GM18861 (cell line): ENCODE measurements around the gene ZNF22.
A peak's percentile ranks its signal among the peaks of the same experiment; 100 is the strongest.

ENCODE experiments used
- ATAC-seq: cut with Tn5 transposase; IDR thresholded peaks from one replicate; pipeline ENCODE4 v1.9.1; 2021; ENCODE audit not compliant: unreplicated experiment

ZNF22 gene

DNA sequence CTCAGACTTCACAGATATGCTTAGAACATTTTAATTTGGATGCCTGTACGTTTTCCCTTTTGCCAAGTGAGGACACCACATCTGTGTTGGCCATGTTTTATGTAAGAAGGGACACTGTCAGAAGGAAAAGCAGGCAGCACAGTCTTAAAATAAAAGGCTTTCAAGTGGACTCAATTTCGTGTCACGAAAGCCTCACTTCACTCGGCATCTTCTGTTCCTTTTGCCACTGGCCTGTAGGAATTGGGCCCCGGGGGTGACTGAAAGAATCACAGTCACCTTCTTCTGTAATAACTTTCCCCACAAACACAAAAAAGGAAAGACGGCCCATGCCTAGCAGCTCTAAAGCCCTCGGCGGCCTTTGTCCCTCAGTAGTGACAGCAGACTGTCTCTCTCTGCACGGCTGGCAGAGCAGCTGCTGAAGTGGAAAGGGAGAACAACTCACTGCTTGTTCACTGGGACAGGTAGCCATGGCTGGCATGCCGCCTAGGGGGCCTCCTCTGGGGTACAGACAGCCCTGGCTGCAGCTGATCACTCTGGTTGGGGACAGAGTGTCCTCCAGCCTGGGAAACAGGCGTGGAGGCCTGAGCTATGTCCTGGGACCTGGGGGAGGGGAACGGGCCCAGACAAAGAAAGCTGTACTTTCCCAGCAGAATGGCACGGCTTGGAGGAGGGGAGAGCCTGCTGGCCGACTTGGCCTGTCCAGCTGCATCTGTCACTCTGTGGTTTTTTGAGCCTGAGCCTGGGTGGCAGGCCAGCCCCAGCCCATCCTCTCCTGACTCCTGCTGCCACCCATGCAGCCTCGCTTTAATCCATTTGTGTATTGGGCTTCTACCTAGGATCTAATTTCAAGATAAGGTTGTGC, 36.7 kb upstream of the ZNF22 start:
- ATAC-seq = peak; percentile 31

DNA sequence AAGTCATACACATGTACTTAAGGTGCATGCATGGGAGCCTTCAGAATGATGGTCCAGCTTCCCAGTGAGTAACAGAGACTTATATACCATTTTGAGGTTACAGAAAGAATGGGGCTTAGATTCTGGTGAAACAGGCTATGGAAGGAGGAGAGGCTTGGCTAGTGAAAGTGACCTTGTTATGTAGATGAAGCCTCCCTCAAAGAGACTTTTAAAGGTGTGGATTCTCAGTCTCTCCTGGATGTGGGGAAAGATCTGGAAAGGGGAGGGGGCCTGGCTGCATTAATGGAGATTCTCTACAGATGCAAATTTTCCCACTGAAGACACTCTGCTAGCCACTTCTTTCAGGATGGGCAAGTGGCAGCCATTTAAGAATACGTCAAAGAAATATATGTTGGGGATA, 35.6 kb upstream of the ZNF22 start:
- ATAC-seq = no peak

DNA sequence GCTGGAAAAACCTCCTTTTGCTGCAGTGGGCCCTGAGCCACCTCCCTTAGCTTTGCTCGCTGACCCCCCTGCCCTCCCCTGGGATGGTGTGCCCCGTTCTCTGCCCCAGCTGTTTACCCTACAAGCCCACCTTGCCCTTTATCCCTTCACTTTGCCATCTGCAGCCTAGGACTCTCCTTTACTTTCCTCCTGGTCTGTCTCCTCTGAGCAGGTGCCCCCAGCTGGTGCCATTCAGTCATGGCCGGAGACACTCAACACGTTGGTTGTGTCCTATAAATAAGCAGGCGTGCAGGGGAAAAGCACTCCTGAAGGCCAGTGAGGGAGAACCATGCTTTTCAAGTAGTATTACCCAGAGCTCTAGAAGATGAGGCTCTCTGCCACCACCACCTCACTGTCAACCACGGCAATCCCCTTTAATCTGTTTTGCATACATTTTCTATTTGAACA, 35.0 kb upstream of the ZNF22 start:
- ATAC-seq = peak; percentile 24

DNA sequence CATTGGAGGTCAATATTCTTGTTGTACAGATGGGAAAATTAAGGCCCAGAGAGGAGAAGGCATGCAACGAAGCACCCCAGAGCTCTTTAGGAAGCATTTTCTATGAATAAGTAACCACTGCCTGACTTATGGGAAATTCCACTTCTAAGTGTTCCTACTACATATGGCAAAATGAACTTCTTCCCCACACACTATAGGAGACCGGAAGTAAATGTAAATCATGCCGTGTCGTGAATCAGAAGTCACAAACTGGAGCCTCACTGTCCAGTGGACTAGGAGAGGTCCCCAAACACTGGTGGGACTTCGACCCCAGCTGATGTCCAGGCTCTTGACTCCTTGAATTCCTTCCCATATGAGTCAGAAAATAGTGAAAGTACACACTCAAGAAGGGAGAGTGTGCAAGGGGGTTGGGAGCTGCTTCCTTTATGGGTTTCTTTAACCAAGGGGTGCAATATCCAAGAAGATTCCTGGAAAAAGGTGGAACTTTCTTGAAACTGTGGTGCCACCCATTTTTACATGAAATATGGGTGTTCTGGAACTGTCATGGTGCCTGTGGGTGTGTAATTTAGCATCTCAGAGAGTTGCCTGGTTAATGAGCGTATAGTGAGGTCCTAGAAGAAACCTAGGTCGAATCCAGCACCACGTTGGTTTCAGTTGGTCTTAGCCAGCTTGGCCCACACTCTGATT, 34.5 kb upstream of the ZNF22 start:
- ATAC-seq = peak; percentile 24

DNA sequence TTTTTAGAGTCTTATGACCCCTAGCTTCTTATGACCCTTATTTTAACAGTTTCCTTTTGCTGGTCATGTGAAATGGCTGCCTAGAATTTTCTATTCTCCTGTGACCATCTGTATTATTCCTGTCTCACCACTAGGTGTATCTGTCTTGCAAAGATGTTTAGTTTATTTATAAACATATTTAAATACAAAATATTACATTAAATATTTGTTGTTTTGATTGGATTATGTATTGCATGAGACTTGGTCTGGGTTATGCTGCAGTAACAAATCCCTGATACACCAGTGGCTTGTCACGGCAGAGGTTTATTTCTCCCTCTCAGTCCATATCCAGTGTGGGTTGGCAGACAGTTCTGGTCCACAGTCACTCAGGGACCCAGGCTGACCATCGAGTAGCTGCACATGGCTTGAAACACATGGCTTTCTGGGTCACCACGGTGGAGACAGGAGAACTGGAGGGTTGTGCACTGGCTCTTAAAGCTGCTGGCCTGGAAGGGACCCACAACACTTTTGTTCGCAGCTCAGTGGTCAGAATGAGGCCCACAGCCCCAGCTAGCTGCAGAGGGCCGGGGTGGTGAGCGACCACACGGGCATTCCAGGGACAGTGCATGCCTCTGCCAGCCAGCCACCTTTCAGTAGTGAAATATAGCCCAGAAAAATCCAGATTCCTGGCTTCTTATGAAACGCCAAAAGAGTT, 33.8 kb upstream of the ZNF22 start:
- no peak for ATAC-seq

DNA sequence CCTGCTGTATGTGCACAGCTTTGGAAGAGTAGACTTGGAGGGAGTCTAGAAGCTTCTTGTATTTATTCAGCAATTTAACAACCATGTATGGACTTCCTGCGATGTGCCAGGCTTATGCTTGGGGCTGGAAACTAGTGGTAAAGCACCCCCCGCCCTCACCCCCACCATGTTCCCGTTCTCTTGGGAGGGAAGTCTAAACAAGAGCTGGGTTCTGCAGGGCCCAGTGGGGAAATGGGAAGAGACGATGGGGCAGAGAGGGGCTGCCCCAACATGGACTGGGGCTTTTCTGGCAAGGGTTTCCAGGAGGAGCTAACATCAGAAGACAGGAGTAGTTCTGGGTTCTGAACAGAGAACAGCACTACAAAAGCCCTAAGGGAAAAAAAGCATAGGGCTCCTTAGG, 33.1 kb upstream of the ZNF22 start:
- ATAC-seq = no peak

DNA sequence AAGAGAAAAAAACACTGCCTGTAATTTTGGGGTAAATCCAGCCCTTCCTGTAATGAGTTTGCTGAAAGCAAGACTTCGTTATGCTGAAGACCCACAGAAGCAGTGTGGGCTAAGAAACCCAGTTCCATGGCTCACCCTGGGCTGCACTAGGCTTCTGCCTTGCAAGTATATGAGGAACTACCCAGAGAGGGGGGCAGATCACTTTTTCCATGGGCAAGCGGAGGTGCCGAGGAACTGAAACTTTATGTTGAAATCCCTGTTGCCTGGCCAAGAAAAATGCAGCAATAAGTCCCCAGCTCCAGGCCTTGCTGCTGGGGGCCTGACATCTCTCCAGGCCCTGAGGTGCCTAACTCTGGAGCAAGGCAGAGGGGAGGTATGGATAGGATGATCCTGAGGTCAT, 32.6 kb upstream of the ZNF22 start:
- no peak for ATAC-seq

DNA sequence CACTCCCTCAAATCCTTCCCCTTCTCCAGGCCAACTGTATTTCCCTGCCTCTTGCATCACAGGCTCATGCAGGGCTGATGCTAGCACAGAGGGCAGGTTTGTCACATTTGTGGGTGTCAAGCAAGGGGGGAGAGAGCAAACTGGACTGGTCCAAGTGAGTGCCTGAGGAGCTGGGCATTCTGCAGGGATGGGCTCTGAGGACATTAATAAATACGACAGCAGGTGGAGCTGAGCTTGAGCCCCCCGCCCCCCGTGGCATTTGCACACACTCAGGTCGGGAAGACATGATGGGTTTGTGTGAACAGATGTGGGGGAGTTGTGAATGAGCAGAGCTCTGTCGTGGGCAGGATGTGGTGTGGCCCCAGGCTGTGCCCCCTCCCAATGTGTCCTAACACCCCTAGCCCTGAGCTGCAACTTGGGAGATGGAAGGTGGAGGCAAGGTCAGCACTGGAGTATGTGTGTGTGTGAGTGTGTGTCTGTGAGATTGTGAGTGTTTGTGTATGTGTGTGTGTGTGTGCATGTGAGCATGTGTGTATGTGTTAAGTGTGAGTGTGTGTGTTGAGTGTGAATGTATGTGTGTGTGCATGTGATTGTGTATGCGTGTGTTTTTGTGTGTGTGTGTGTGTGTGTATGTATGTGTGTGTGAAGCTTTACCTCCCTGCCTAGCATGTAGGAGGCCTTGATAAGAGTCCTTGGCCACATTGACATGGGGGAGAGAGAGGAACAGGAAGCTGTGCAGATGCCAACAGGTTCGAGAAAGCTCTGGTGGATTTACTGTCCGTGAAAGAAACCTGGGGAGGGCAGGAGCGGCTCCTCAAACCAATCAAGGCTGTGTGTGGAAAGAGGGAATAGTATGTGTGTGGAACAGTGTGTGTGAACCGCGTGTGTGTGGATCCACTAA, 32.0 kb upstream of the ZNF22 start:
- no peak for ATAC-seq

DNA sequence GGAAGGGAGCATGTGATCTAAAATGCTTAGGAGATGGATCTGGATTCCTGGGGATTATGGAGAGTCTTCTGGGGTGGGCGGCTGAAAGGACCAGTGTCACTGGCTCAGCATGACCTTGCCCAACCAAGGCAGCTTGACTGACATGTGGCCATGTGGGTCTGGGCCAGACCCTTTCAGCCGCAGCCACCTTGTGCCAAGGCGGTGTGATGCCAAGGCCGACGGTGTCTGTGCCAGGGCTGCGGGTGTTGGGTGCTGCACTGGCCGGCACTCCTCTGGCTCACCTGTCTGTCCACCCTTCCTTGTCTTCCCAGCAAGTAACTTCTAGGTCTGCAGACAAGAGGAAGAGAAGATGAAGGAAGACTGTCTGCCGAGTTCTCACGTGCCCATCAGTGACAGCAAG, 30.9 kb upstream of the ZNF22 start:
- ATAC-seq = no peak

DNA sequence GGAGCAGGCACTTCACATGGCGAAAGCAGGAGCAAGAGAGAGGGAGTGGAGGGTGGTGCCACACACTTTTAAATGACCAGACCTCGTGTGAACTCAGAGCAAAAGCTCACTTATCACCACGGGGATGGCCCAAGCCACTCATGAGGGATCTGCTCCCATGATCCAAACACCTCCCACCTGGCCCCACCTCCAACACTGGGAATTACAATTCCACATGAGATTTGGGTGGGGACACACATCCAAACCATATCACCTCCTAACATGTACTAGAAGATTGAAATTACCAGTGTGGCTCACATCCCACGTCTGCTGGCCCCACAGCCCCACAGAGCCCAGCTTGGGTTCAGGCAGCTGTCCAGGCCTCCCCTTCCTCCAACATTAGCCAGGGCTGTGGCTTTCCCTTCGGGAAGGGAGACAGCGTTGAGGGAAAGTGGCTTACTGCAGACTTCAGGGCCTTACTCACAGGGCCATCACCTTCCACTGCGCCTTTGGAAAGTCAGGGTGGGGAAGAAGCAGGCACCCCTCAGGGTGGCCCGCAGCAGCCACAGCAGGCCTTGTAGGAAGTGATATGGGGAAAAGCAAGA, 29.8 kb upstream of the ZNF22 start:
- ATAC-seq = no peak

DNA sequence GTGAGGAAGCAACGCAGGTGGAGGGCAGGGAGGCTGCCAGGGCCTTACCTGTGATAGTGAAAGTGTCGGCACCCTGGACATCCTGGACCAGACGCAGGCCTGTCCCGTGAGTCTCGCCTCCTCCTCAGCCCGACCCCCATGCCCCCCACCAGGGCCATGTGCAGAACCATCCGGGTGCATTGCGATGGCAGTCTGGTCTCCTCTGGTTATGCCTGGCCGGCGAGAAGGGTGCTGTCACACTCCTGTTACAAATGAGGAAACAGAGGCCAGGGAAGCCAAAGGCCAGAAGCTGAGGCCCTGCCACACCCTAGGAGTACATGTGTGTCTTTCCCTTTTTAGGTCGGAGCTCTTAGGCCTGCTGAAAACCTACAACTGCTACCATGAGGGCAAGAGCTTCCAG, 29.3 kb upstream of the ZNF22 start:
- ATAC-seq = no peak

DNA sequence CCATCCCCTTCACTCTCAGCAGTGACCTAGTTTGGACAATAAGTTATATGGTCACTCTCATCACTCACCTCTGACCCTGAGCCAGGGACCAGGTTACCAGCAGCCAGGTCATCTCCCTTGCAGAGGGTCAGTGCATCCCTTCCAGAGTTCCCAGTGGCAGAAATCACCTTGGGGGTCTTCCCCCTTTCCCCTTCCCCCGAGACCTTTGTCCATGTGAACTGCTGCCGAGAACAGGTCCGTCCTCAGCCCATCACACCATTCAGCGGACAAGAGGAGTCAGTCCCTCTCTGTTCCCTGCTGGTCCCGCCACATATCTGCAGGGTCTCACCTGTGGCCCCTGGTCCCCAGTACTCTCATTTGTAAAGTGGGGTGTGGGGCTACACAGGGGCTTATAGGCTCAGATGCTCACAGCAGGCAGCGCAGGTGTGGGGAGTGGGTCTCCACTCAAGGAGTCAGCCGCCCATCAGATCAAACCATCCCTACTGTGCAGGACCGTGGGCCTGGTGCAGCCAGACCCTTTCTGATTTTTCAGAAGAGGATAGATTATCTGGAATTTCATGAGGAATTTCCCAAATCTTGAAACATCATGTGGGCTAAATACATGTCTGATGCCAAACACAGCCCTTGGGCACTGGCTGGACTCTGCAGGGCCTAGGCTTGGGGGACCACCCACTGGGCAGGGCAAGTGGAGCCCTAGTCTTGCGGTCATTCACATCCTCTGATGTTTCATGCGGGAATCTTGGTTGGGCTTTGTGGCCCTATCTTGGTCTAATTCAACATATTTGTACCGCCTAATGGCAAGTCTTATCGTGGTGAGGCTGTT, 28.6 kb upstream of the ZNF22 start:
- ATAC-seq = no peak

DNA sequence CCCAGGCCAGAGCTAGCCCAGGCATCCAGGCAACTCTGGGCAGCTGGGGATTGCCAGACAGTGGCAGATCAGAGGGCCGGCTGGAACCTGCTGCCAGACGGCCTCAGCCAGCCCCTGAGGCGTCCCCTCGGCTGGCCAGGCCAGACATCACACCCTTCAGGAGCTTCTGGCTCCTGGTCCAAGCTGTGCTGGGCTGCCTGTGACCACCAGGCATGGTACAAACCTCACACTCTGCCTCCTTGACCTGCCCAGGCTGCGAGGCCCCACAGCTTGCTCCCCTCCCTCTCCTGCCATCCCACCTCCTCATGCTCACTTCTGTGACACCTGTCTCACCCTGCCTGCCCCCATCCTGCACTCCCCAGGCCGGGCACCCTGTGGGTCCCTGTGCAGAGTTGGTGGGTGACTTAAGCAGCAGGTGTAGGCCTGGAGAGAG, 27.8 kb upstream of the ZNF22 start:
- no peak for ATAC-seq

DNA sequence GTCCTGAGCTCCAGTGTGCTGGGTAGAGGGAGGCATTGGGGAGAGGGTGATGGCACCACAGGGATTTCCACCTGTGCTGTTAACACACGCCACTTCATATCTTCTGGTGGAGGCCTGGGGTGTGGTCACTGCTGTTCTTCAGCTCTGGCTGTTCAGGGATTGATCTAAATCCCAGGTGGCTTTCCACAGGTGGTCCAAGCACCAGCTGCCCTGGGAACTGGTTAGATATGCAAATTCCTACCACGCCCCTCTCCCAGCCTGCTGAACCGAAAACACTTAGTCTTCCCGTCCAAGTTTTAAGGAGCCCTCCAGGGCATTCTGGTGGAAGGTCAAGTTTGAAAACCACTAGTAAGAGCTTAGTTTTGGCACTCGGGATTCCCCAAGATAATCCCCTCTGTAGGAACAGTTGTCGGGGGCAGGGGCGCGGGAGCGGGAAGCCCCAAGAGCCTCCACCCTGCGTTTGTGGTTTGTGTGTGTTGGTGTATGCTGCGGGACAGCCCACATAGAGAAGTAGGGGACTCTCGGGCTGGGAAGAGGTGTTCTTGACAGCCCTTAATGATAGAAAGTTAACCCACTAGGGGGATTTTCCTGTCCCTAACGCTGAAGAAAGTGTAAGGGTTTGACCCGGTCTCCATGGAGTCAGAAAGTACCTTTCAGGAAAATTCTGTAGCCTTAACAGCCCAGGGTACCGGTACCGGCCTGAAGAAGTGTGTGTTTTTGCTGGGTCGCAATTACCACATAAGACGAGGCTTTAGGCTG, 27.2 kb upstream of the ZNF22 start:
- ATAC-seq = no peak

DNA sequence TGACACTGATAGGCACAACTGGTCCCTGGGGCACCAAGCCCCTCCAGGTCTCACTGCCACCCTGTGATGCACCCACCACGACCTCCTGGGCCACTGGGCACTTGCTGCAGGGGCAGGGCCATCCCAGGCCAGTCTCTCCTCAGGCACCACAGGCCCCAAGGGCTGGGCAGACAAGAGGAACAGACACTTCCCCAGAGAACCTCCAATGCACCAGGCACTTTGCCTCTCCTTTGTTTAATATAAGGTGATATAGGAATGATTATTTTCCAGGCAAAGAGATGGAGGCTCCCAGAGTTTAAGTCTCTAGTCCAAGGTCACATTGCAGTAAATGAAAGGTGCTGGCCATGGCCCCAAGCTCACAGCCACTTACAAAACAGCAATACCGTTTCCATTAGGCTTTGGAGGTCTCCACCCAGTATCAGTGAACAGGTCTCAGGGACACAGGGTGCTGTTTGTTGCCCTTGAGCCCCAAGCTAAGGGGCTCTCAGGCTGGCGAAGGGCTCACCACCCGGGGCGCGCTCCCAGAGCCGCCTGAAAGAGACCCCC, 26.6 kb upstream of the ZNF22 start:
- ATAC-seq = no peak

DNA sequence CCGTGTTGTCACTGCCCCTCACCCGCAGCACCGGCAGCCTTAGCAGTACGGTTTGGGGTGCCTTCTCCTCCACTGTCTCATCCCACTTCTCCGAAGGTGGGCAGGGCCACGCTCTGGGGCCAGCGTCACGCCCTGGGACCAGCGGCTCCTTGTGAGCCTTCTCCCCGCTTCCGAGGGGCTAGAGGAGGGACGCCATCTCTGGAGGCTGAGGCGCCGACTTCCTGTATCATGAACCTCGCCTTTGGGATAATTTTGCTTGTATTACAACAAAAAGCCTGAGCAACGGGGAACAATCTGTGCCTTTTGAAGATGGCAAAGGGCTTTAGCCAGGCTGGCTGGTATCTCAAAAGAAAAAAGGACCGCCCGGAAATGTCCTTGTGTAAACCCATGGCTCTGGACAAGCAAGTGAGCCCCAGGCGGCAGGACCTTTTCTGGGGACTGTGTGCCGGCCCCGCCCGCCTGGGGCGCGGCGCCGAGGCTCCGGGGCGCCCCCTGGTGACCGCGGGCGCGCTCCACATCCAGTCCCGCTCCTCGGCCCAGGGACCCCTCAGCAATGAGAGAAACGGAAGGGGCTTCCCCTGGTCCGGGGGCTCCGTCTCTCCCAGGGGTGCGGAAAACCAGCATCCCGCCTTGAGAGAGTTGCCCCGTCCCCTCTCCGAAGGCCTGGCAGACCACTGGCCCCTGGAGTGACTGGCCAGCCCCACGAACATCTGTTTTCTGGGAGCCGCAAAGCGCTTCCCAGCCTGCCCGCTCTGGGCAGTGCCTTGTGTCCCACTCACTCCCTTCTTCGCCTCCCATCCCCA, 25.9 kb upstream of the ZNF22 start:
- ATAC-seq = peak; percentile 62

DNA sequence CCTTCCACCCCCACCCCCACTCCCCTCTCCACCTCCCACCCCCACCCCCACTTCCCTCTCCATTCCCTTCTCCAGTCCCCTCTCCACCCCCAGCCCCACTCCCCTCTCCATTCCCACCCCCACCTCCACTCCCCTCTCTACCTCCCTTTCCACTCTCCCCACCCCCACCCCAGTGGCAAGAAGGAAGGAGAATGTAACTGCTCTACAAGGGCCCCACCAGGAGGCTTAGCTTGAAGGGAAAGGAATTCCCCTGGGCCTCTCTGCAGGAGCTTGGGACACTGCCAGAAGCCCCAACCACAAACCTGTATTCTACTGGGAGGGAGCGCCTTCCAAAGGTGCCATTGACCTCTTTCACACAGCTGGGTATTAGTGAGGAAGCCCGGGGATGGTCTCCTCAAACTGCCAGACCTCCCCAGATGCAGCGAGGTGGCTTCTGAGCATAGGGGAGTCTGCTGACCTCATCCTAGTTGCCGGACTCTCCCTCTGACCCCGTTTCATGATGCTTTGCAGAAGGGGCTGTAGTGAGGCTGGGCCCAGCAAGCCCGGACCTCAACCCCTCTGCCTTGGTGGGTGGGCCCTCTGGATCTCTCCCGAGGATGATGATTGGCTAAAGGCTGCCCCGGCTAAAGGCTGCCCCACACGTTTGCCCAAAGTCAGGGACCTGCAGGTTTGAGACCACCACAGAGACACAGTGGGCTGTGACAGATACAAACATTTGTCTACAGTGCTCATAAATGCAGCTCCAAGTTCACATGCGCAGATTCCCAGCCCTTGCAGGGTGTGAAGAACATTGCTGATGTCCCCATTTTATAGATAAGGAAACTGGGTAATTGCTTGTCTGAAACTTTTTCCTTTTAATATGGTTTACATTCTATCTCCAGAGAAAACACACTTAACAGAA, 25.0 kb upstream of the ZNF22 start:
- ATAC-seq = no peak
